NOMO-1 treated with DMSO at 0.1 percent for 48 hours (cell line): ENCODE measurements around the gene PDC.
A peak's percentile ranks its signal among the peaks of the same experiment; 100 is the strongest.
"Not testable (repeated sequence)": the region's sequence is repeated elsewhere in the genome, so short reads cannot be mapped to it uniquely, and the experiment has no call there.

Experiments used
- DNase-seq: peaks from one replicate; lab custom pipeline; 2025; ENCODE audit not compliant: unreplicated experiment; lab: John Stamatoyannopoulos, UW

Gene PDC

GRCh38 chr1:186404454-186405051 is 56.4 kb downstream of the PDC start:
- DNase-seq, result peak; percentile 77

- no peak for DNase-seq
Measured at GRCh38 chr1:186403632-186404031, 57.3 kb downstream of the PDC start.

- DNase-seq, result not testable (repeated sequence)
Measured at GRCh38 chr1:186401446-186401845, 59.5 kb downstream of the PDC start.
